ENCODE data around the gene SACS.

SACS gene

GRCh38 chr13:23356368-23356767 lies 77.1 kb downstream of the SACS start:
- Histone ChIP-seq H3K79me2 (ENCODE audit: insufficient read depth, low read length) (no peaks in the 10 kb centered on the region), H3K36me3 (ENCODE audit: insufficient read depth, low read length) (peaks cover 29% of the 10 kb centered on the region)

GRCh38 chr13:23354520-23354919 lies 79.0 kb downstream of the SACS start:
- no peak overlapping the region for H3K4me3 ChIP-seq (ENCODE audit: low read depth, low read length, poor library complexity, severe bottlenecking)
- H3K27ac ChIP-seq (ENCODE audit: low read depth, low read length, poor library complexity, severe bottlenecking), result no peak overlapping the region
- no peak overlapping the region for H2AFZ ChIP-seq (ENCODE audit: low read length)
- H3F3A ChIP-seq (ENCODE audit: insufficient read depth, low read length), result no peaks in the 10 kb centered on the region
- no peaks in the 10 kb centered on the region for H3K9me2 ChIP-seq (ENCODE audit: low read depth, low read length)
- H3K79me2 ChIP-seq (ENCODE audit: insufficient read depth, low read length), result no peaks in the 10 kb centered on the region
- TF ChIP-seq EZH2 (IDR thresholded peaks at IDR 0.05; ENCODE audit: borderline replicate concordance, low read length), result no peak
- no peak for TF ChIP-seq CTCF (IDR thresholded peaks at IDR 0.05; ENCODE audit: low read length)
- no peaks in the 10 kb centered on the region for H3K4me1 ChIP-seq (ENCODE audit: insufficient read depth, low read length, severe bottlenecking)
- H3K9me3 ChIP-seq (ENCODE audit: low read length), result no peaks in the 10 kb centered on the region
- no peak overlapping the region for H3K4me2 ChIP-seq (ENCODE audit: low read length)
- no peak overlapping the region for H3K9ac ChIP-seq (ENCODE audit: low read length)
- H3K36me3 ChIP-seq (ENCODE audit: insufficient read depth, low read length), result peaks cover 29% of the 10 kb centered on the region
- H4K20me1 ChIP-seq (ENCODE audit: insufficient read depth, low read length), result no peaks in the 10 kb centered on the region
- H3K27me3 ChIP-seq (ENCODE audit: insufficient read depth, low read length), result no peaks in the 10 kb centered on the region

More at GRCh38 chr13:23356368-23356767, 77.1 kb downstream of the SACS start:
- Histone ChIP-seq H3K27ac (ENCODE audit: low read depth, low read length, poor library complexity, severe bottlenecking) (no peak overlapping the region), H4K20me1 (ENCODE audit: insufficient read depth, low read length) (no peaks in the 10 kb centered on the region), H3K9me3 (ENCODE audit: low read length) (no peaks in the 10 kb centered on the region), H3K9ac (ENCODE audit: low read length) (no peak overlapping the region), H3K4me3 (ENCODE audit: low read depth, low read length, poor library complexity, severe bottlenecking) (no peak overlapping the region), H3K9me2 (ENCODE audit: low read depth, low read length) (no peaks in the 10 kb centered on the region), H3K4me1 (ENCODE audit: insufficient read depth, low read length, severe bottlenecking) (no peaks in the 10 kb centered on the region), H3F3A (ENCODE audit: insufficient read depth, low read length) (no peaks in the 10 kb centered on the region), H3K4me2 (ENCODE audit: low read length) (no peak overlapping the region), H3K27me3 (ENCODE audit: insufficient read depth, low read length) (no peaks in the 10 kb centered on the region), H2AFZ (ENCODE audit: low read length) (no peak overlapping the region)
- no peak for TF ChIP-seq CTCF (IDR thresholded peaks at IDR 0.05; ENCODE audit: low read length)
- no peak for TF ChIP-seq EZH2 (IDR thresholded peaks at IDR 0.05; ENCODE audit: borderline replicate concordance, low read length)

- Histone ChIP-seq H3F3A (ENCODE audit: insufficient read depth, low read length) (no peaks in the 10 kb centered on the region), H3K4me1 (ENCODE audit: insufficient read depth, low read length, severe bottlenecking) (no peaks in the 10 kb centered on the region), H3K79me2 (ENCODE audit: insufficient read depth, low read length) (no peaks in the 10 kb centered on the region), H3K4me2 (ENCODE audit: low read length) (no peak overlapping the region), H3K27me3 (ENCODE audit: insufficient read depth, low read length) (no peaks in the 10 kb centered on the region), H3K9me3 (ENCODE audit: low read length) (no peaks in the 10 kb centered on the region), H4K20me1 (ENCODE audit: insufficient read depth, low read length) (no peaks in the 10 kb centered on the region), H3K4me3 (ENCODE audit: low read depth, low read length, poor library complexity, severe bottlenecking) (no peak overlapping the region), H2AFZ (ENCODE audit: low read length) (no peak overlapping the region), H3K36me3 (ENCODE audit: insufficient read depth, low read length) (peaks cover 17% of the 10 kb centered on the region), H3K9me2 (ENCODE audit: low read depth, low read length) (no peaks in the 10 kb centered on the region), H3K9ac (ENCODE audit: low read length) (no peak overlapping the region), H3K27ac (ENCODE audit: low read depth, low read length, poor library complexity, severe bottlenecking) (no peak overlapping the region)
- TF ChIP-seq EZH2 (IDR thresholded peaks at IDR 0.05; ENCODE audit: borderline replicate concordance, low read length) (no peak), CTCF (IDR thresholded peaks at IDR 0.05; ENCODE audit: low read length) (no peak)
Measured at GRCh38 chr13:23352161-23352560, 81.3 kb downstream of the SACS start.

Data from OCI-LY1 (cell line).